ENCODE measurements around the gene WWOX. TPM values are rescaled to one million over a fixed set of nuclear protein-coding genes. Genes with fewer than 3 reads are reported as not detected.

WWOX gene
- total and polyA plus RNA-seq, 2 donors (not counting 1 experiment from before 2014, with no cell fraction given), result 10.5 to 42.3 TPM

- Histone ChIP-seq H2AFZ (ENCODE audit: insufficient read depth, low read depth, low read length, poor library complexity, severe bottlenecking) (no peak overlapping the region), H3K27me3 (replicated peaks in 1 of 4; ENCODE audit: control extremely low read depth in 1 of 4, control insufficient read depth in 3 of 4, insufficient read depth in 4 of 4, low read length in 3 of 4) (no peaks in the 10 kb centered on the region), H4K20me1 (ENCODE audit: control insufficient read depth, insufficient read depth, low read length, poor library complexity, severe bottlenecking) (no peaks in the 10 kb centered on the region), H3K4me3 (ENCODE audit: control extremely low read depth in 1 of 5, extremely low read depth in 1 of 5, insufficient read depth in 1 of 5, low read depth in 2 of 5, low read length in 4 of 5) (no peak overlapping the region), H3K79me2 (ENCODE audit: control insufficient read depth, insufficient read depth, low read length) (no peaks in the 10 kb centered on the region), H3K9me3 (ENCODE audit: control extremely low read depth in 1 of 3, control insufficient read depth in 2 of 3, insufficient read depth in 1 of 3, low read length in 2 of 3) (no peaks in the 10 kb centered on the region), H3K27ac (ENCODE audit: low read length in 2 of 2) (no peak overlapping the region), H3K9ac (ENCODE audit: low read length) (no peak overlapping the region), H3K4me1 (ENCODE audit: control insufficient read depth in 2 of 2, insufficient read depth in 2 of 2, low read length in 2 of 2) (peaks cover 0 to 6% of the 10 kb centered on the region in 2 donors), H3K36me3 (replicated peaks in 1 of 2; ENCODE audit: control extremely low read depth in 1 of 2, control insufficient read depth in 1 of 2, extremely low read depth in 1 of 2, insufficient read depth in 2 of 2, low read length in 1 of 2) (no peaks in the 10 kb centered on the region), H3K4me2 (replicated peaks; ENCODE audit: low read depth, low read length, poor library complexity, severe bottlenecking) (no peak overlapping the region)
- no peak overlapping the region for H3K4me3 Mint-ChIP-seq
- H3K4me1 Mint-ChIP-seq, result peaks cover 7% of the 10 kb centered on the region
- no peaks in the 10 kb centered on the region for H3K9me3 Mint-ChIP-seq (ENCODE audit: insufficient read depth)
- POLR2A ChIA-PET, result no interaction called here
- no peaks in the 10 kb centered on the region for H3K27me3 Mint-ChIP-seq
- DNase-seq (no peak), ATAC-seq (ENCODE audit: low read depth) (no peak)
- intact Hi-C loops (cut with micrococcal nuclease), result no loop called here
- no CpG with 5 or more reads among the region's 1 CpG for WGBS (ENCODE audit: insufficient coverage)
- CTCF ChIA-PET, result no interaction called here
- H3K27ac Mint-ChIP-seq, result no peak overlapping the region
- no peak for TF ChIP-seq CTCF (IDR thresholded peaks at IDR 0.05)
These were observed 208.5 kb downstream of the WWOX start for GRCh38 chr16:78307824-78308528.

- no peak overlapping the region for H2AFZ ChIP-seq (ENCODE audit: insufficient read depth, low read depth, low read length, poor library complexity, severe bottlenecking)
- peaks cover 7% of the 10 kb centered on the region for H3K4me1 Mint-ChIP-seq
- H3K27ac ChIP-seq (ENCODE audit: low read length in 2 of 2), result no peak overlapping the region
- no peaks in the 10 kb centered on the region for H3K36me3 ChIP-seq (replicated peaks in 1 of 2; ENCODE audit: control extremely low read depth in 1 of 2, control insufficient read depth in 1 of 2, extremely low read depth in 1 of 2, insufficient read depth in 2 of 2, low read length in 1 of 2)
- H3K27ac Mint-ChIP-seq, result no peak overlapping the region
- ATAC-seq (ENCODE audit: low read depth), result no peak
- no peaks in the 10 kb centered on the region for H3K27me3 ChIP-seq (replicated peaks in 1 of 4; ENCODE audit: control extremely low read depth in 1 of 4, control insufficient read depth in 3 of 4, insufficient read depth in 4 of 4, low read length in 3 of 4)
- no peaks in the 10 kb centered on the region for H3K9me3 Mint-ChIP-seq (ENCODE audit: insufficient read depth)
- CTCF ChIA-PET, result no interaction called here
- H3K4me2 ChIP-seq (replicated peaks; ENCODE audit: low read depth, low read length, poor library complexity, severe bottlenecking), result no peak overlapping the region
- no peaks in the 10 kb centered on the region for H4K20me1 ChIP-seq (ENCODE audit: control insufficient read depth, insufficient read depth, low read length, poor library complexity, severe bottlenecking)
- TF ChIP-seq EZH2 (IDR thresholded peaks at IDR 0.05; ENCODE audit: borderline replicate concordance, insufficient read depth, low read depth, low read length, poor library complexity, severe bottlenecking), result no peak
- no peak for TF ChIP-seq CTCF (IDR thresholded peaks at IDR 0.05)
- no peaks in the 10 kb centered on the region for H3K79me2 ChIP-seq (ENCODE audit: control insufficient read depth, insufficient read depth, low read length)
- WGBS (ENCODE audit: insufficient coverage), result no CpG with 5 or more reads among the region's 4 CpGs
- no peaks in the 10 kb centered on the region for H3K9me3 ChIP-seq (ENCODE audit: control extremely low read depth in 1 of 3, control insufficient read depth in 2 of 3, insufficient read depth in 1 of 3, low read length in 2 of 3)
- no peak for DNase-seq
- POLR2A ChIA-PET, result no interaction called here
- H3K4me3 Mint-ChIP-seq, result no peak overlapping the region
- intact Hi-C loops (cut with micrococcal nuclease), result no loop called here
- no peak overlapping the region for H3K4me3 ChIP-seq (ENCODE audit: control extremely low read depth in 1 of 5, extremely low read depth in 1 of 5, insufficient read depth in 1 of 5, low read depth in 2 of 5, low read length in 4 of 5)
- peaks cover 0 to 6% of the 10 kb centered on the region in 2 donors for H3K4me1 ChIP-seq (ENCODE audit: control insufficient read depth in 2 of 2, insufficient read depth in 2 of 2, low read length in 2 of 2)
- H3K27me3 Mint-ChIP-seq, result no peaks in the 10 kb centered on the region
- no peak overlapping the region for H3K9ac ChIP-seq (ENCODE audit: low read length)
These were observed 210.3 kb downstream of the WWOX start for GRCh38 chr16:78309763-78310162.
